Cerebellar cortex (tissue), 1 donor: ENCODE data around the gene PRKCH.

Source experiments
- DNase-seq: peaks from one replicate; pipeline ENCODE4 v3.0.0-alpha.2; 2015; ENCODE audit warnings: low spot score

Gene PRKCH

DNA sequence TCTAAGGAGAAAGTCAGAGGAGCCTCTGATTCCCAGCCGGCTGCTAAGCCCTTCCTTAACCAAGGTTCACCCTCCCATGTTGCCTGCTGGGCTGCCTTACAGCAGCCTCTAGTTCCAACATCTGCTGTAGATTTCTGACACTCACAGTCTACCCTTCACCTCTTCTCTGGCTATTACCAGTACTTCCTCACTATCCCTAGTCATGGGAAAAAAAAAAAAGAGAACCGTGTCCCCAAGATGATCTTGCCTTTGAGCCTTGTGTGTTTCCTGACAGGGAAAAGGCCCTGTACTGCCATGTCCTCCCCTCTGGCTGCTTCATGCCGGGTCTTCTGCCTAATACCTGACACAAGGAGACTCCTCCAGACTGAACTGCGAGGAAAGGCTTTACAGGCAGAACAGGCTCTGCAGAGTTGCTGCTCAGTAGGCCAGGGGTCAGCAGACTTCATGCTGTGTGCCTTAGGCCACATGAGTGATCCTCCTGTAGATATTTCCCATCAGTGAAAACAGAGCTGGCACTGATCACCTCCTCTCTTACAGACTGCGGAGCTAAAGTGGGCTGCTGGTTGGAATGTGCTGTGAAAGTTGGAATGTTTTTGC is 46.8 kb downstream of the PRKCH start:
- no peak for DNase-seq

DNA sequence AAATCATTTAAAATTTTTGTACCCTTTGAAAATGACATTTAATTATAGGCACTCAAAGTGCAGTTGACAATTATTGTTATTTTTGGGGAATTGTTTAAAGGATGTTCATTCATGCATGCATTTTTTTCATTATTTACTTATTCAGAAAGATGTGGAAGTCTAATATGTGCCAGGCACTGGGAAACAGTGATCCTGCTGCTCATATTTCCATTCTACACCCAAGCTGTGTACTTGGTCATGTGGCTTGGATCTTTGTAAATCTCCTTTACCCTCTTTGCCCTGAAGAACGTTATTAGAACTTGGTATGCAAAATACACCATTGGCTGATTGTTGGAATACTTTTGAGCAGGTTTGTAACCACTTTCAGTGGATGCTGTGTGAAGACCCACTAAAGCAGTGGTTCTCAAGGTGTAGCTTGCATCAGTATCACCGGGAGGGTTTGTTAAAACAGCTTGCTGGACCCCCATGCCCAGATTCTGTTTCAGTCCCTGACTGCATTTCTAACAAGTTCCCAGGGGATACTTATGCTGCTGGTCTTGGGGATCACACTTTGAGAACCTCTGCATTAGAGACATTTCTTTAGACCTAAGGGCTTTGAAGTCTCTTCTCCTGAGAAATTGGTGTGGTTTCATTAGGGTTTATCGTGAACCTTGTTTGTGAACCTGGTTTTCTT is 47.5 kb downstream of the PRKCH start:
- no peak for DNase-seq

DNA sequence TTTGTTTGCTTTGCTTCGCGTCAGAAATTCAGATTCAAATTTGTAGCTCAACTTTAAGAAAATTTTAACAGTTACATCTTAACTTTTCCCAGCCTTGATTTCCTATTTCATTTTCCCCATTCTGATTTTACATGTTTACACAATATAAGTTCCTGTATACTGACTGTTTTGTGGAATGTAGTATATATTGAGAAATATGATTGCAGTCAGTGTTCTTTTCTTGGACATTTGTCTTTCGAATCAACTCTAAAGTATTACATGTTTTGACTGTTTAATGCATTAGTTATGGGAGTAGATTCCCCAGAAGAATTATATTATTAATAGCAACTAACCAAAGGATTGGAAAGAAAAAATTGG is 48.1 kb downstream of the PRKCH start:
- no peak for DNase-seq

- no peak for DNase-seq
Observed at GRCh38 chr14:61372379-61372778, 51.0 kb downstream of the PRKCH start.

GRCh38 chr14:61372842-61373555 is 51.6 kb downstream of the PRKCH start:
- DNase-seq: no peak

DNA sequence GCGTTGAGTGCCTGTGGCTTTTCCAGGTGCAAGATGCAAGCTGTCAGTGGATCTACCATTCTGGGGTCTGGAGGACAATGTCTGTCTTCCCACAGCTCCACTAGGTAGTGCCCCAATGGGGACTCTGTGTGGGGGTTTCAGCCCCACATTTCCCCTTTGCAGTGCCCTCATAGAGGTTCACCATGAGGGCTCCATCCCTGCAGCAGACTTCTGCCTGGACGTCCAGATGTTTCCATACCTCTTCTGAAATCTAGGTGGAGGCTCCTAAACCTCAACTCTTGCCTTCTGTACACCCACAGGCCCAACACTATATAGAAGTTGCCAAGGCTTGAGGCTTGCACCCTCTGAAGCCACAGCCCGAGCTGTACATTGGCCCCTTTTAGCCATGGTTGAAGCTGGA is 52.9 kb downstream of the PRKCH start:
- DNase-seq: no peak

DNA sequence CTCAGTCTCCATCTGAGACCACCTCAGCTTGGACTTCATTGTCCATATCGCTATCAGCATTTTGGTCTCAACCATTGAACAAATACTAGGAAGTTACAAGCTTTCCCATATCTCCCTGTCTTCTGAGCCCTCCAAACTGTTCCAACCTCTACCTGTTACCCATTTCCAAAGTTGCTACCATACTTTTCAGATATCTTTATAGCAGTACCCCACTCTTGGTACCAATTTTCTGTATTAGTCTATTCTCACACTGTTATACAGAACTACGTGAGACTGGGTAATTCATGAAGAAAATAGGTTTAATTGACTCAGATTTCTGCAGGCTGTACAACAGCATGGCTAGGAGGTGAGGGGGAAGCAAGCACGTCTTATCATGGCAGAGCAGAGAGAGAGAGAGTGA is 53.8 kb downstream of the PRKCH start:
- no peak for DNase-seq

GRCh38 chr14:61376314-61376713 is 54.9 kb downstream of the PRKCH start:
- DNase-seq: no peak

- DNase-seq: no peak
Observed at GRCh38 chr14:61377749-61378148, 56.4 kb downstream of the PRKCH start.

- no peak for DNase-seq
Observed at GRCh38 chr14:61379639-61380184, 58.3 kb downstream of the PRKCH start.

GRCh38 chr14:61380984-61381383 is 59.6 kb downstream of the PRKCH start:
- DNase-seq: no peak

GRCh38 chr14:61381553-61381952 is 60.2 kb downstream of the PRKCH start:
- DNase-seq: no peak

GRCh38 chr14:61382842-61383241 is 61.5 kb downstream of the PRKCH start:
- DNase-seq: no peak

GRCh38 chr14:61385002-61385685 is 63.8 kb downstream of the PRKCH start:
- no peak for DNase-seq

GRCh38 chr14:61386173-61386772 is 64.9 kb downstream of the PRKCH start:
- DNase-seq: no peak

- no peak for DNase-seq
Observed at GRCh38 chr14:61387076-61387475, 65.7 kb downstream of the PRKCH start.

- no peak for DNase-seq
Observed at GRCh38 chr14:61388173-61388975, 67.0 kb downstream of the PRKCH start.

GRCh38 chr14:61388976-61389576 is 67.7 kb downstream of the PRKCH start:
- DNase-seq: no peak

GRCh38 chr14:61391119-61391518 is 69.7 kb downstream of the PRKCH start:
- no peak for DNase-seq

- no peak for DNase-seq
Observed at GRCh38 chr14:61392297-61392696, 70.9 kb downstream of the PRKCH start.

- no peak for DNase-seq
Observed at GRCh38 chr14:61394542-61394941, 73.2 kb downstream of the PRKCH start.
